Heart right ventricle (tissue), 16 donors: ENCODE measurements around the gene CACNA1C. TPM values are rescaled to one million over a fixed set of nuclear protein-coding genes. Genes with fewer than 3 reads are reported as not detected.

Experiments used
- ATAC-seq, 8 donors: fragments of 200-7000 bp; cut with Tn5 transposase; one replicate each; pipeline ENCODE4 v1.9.1; 2020; ENCODE audit warnings: mild to moderate bottlenecking in 8 of 8, moderate library complexity in 8 of 8, moderate number of reproducible peaks in 1 of 8
- DNase-seq, 2 donors: peaks; one replicate each; pipeline ENCODE4 v3.0.0-alpha.2; 2020
- H3K27ac ChIP-seq, 10 donors: fragments of 200-600 bp; sonication (generic) in 2 of 10; one replicate each; pipeline versions ENCODE4 v1.5.0 to v1.8.0; 2020 to 2022; ENCODE audit warnings: mild to moderate bottlenecking in 3 of 10
- H3K27me3 ChIP-seq, 7 donors: fragments of 200-600 bp; one replicate each; pipeline ENCODE4 v1.8.0; 2021 to 2022; ENCODE audit warnings: mild to moderate bottlenecking in 2 of 7
- H3K36me3 ChIP-seq, 9 donors: fragments of 200-600 bp; sonication (generic) in 1 of 9; one replicate each; pipeline versions ENCODE4 v1.5.0 to v1.8.0; 2020 to 2022; ENCODE audit warnings: mild to moderate bottlenecking in 2 of 9
- H3K4me1 ChIP-seq, 9 donors: fragments of 200-600 bp; sonication (generic) in 1 of 9; one replicate each; pipeline versions ENCODE4 v1.5.0 to v1.8.0; 2020 to 2022; ENCODE audit warnings: mild to moderate bottlenecking in 4 of 9
- H3K4me3 ChIP-seq, 10 donors: fragments of 200-600 bp; sonication (generic) in 2 of 10; one replicate each; pipeline versions ENCODE4 v1.5.0 to v1.8.0; 2020 to 2022; ENCODE audit warnings: mild to moderate bottlenecking in 7 of 10, moderate library complexity in 2 of 10
- H3K9me3 ChIP-seq, 11 donors: fragments of 200-600 bp in 10 of 11; sonication (generic) in 2 of 11; one replicate each; pipeline versions ENCODE4 v1.5.0 to v1.8.0; 2013 to 2022; ENCODE audit warnings: mild to moderate bottlenecking in 2 of 11, control low read depth in 1 of 11, moderate library complexity in 1 of 11
- CTCF ChIP-seq, 9 donors: fragments of 200-600 bp; sonication (generic) in 2 of 9; IDR thresholded peaks; one replicate each; pipeline versions ENCODE4 v1.5.0 to v1.8.0; 2021 to 2022; ENCODE audit warnings: antibody characterized with exemption in 9 of 9, mild to moderate bottlenecking in 5 of 9, moderate library complexity in 1 of 9
- WGBS, 2 donors: extraction: QIAGEN DNeasy Blood & Tissue Kit; methylation state at CpG; one replicate each; pipeline ENCODE4 v1.1.7; 2013; ENCODE audit warnings: inconsistent platforms in 1 of 2; 5-methylcytosine and 5-hydroxymethylcytosine counted together
- intact Hi-C, 10 donors: fragments of 100-400 bp; cut with DNase I; formaldehyde crosslinking; loops; one replicate each; pipeline versions ENCODE4 v1.11.1 to v1.14.2; 2022
- polyA plus RNA-seq, 2 donors: library from polyadenylated mRNA; stranded (reverse); fragments of 200-250 nt; gene quantifications; one replicate each; pipeline ENCODE4 v1.2.3, GENCODE V29; 2013
- total RNA-seq, 10 donors: library from RNA; stranded (reverse); fragmentation: NEBNext Ultra II Directional in 3 of 10; extraction: Animal tissue kit (Norgen Biotek cat#: 25700) in 3 of 10; gene quantifications; one replicate each; pipeline versions ENCODE4 v1.2.1 to v1.2.4, GENCODE V29; 2021 to 2023
- donor health status: Arrhythmogenic right ventricular cardiomyopathy.
- donor health status: ischemic (EF 13 %, LVEDD 7.1; RV severe dilation, severe dysfunction).
- donor health status: healthy with polysubstance abuse.
- donor health status: DM: no; HTN: yes; CAD: no.
- donor health status: DM: no; HTN: no; CAD: no.
- donor health status: ischemic (EF 25% LVEDD 6.9; RV normal size, moderate dysfunction).
- donor health status: ischemic (EF 25% LVEDD 5.7; RV mildly dilated, moderate dysfunction).
- donor health status: healthy.
- donor health status: DM: yes; HTN: yes; CAD: no.
- donor health status: Ischemic cardiomyopathy.
- donor health status: ischemic (EF 35%, LVEDD 5.7; RV mildly dilated, moderate dysfunction).
- donor health status: nonischemic (EF 11% LVEDD 7.7; RV severe dilation, severe dysfunction).
- donor health status: DM: yes; HTN: yes; CAD: no.
- donor health status: PGD.
- donor health status: ischemic (EF 29% LVEDD 5.4; RV normal size, mild dysfunction).
- donor health status: nonischemic (EF 23%, LVEDD 6.1; RV moderate dilation, normal function).

Gene CACNA1C
- total and polyA plus RNA-seq, 12 donors = 19.1 to 222 (median 183) TPM

- intact Hi-C loops = no loop called here
- WGBS, 2 donors = 95% methylated on average over 10 of the region's 10 CpGs
- peak in 1 of 8 donors; percentile 7 for ATAC-seq
- H3K4me3 ChIP-seq = no peak overlapping the region
- H3K9me3 ChIP-seq = no peaks in the 10 kb centered on the region
- DNase-seq = no peak
- TF ChIP-seq CTCF (IDR thresholded peaks at IDR 0.05) = no peak
- no peaks in the 10 kb centered on the region for H3K27me3 ChIP-seq
- no peaks in the 10 kb centered on the region for H3K36me3 ChIP-seq
- peaks cover 6 to 56% (median 15%) of the 10 kb centered on the region in 9 donors for H3K4me1 ChIP-seq
- no peak overlapping the region for H3K27ac ChIP-seq
Measured at GRCh38 chr12:2410496-2410895, 357.7 kb downstream of the CACNA1C start.

- peaks cover 6 to 61% (median 20%) of the 10 kb centered on the region in 9 donors for H3K4me1 ChIP-seq
- 75 to 80% methylated on average over 7 of the region's 7 CpGs for WGBS, 2 donors
- no peaks in the 10 kb centered on the region for H3K27me3 ChIP-seq
- intact Hi-C loops = no loop called here
- H3K4me3 ChIP-seq = no peak overlapping the region
- H3K9me3 ChIP-seq = no peaks in the 10 kb centered on the region
- peak in 1 of 8 donors; percentile 15 for ATAC-seq
- H3K27ac ChIP-seq = no peak overlapping the region
- no peaks in the 10 kb centered on the region for H3K36me3 ChIP-seq
- no peak for TF ChIP-seq CTCF (IDR thresholded peaks at IDR 0.05)
- no peak for DNase-seq
Measured at GRCh38 chr12:2411011-2411410, 358.2 kb downstream of the CACNA1C start.

DNA sequence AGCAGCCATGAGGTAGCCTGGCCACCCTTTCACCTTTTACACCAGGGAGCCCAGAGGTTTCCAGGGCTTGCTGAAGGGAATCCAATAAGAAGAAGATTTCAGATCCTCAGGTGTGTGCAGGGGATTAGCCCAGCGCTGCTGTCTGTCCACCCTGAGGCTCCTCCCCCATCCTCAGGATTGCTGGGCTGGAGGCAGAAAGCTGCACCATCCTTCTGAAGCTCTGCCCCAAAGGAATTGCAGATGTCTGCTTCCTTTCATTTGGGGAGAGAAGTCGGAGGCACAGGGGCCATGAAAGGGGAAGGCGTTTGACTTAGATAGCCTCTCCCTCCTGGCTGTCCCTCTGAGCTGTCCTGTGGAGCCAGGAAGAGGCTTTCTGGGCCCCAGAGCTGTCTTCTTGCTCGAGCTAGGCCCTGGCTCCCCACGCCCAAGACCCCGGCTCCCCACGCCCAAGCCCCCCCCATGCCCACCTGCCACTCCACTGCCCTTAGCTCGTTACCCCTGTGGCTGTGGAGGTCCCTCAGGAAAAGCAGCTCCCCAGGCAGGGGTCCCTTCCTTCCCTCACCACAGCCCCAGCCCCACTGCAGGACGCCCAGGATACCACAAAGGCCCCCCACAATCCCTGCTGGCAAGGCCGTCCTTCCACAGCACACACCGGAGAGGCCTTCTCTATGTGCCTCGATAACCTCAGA is 359.0 kb downstream of the CACNA1C start:
- DNase-seq (no peak), ATAC-seq (peak in 2 of 8 donors; percentile 3 to 6)
- Histone ChIP-seq H3K27ac (no peak overlapping the region), H3K36me3 (no peaks in the 10 kb centered on the region), H3K27me3 (no peaks in the 10 kb centered on the region), H3K4me3 (no peak overlapping the region), H3K4me1 (peaks cover 6 to 65% (median 20%) of the 10 kb centered on the region in 9 donors), H3K9me3 (no peaks in the 10 kb centered on the region)
- 84 to 89% methylated on average over 12 of the region's 12 CpGs for WGBS, 2 donors
- intact Hi-C loops = no loop called here
- TF ChIP-seq CTCF (IDR thresholded peaks at IDR 0.05) = no peak

GRCh38 chr12:2412305-2412643 is 359.5 kb downstream of the CACNA1C start:
- peaks cover 5 to 67% (median 20%) of the 10 kb centered on the region in 9 donors for H3K4me1 ChIP-seq
- WGBS, 2 donors = 75 to 80% methylated on average over 9 of the region's 9 CpGs
- TF ChIP-seq CTCF (IDR thresholded peaks at IDR 0.05) = no peak
- H3K27me3 ChIP-seq = no peaks in the 10 kb centered on the region
- H3K36me3 ChIP-seq = no peaks in the 10 kb centered on the region
- DNase-seq (no peak), ATAC-seq (no peak)
- H3K9me3 ChIP-seq = no peaks in the 10 kb centered on the region
- no peak overlapping the region for H3K4me3 ChIP-seq
- no peak overlapping the region for H3K27ac ChIP-seq
- intact Hi-C loops = no loop called here
